Type B pancreatic cell (in vitro differentiated cells): ENCODE data around the gene TYR. TPM values are rescaled to one million over a fixed set of nuclear protein-coding genes. Genes with fewer than 3 reads are reported as not detected.

Experiments
- DNase-seq: peaks from one replicate; pipeline ENCODE4 v3.0.0; 2021; ENCODE audit warnings: mixed read lengths; ENCODE audit not compliant: unreplicated experiment; ENCODE audit errors: extremely low spot score
- H3K27ac Mint-ChIP-seq: 2 replicates; pipeline ENCODE4 v1.8.0; 2021; ENCODE audit warnings: mild to moderate bottlenecking, mixed read lengths
- H3K27me3 Mint-ChIP-seq: 2 replicates; pipeline ENCODE4 v1.8.0; 2021; ENCODE audit warnings: mixed read lengths
- H3K36me3 Mint-ChIP-seq: 2 replicates; pipeline ENCODE4 v1.8.0; 2021; ENCODE audit warnings: mixed read lengths
- H3K4me1 Mint-ChIP-seq: one replicate; pipeline ENCODE4 v1.8.0; 2021; ENCODE audit warnings: mixed read lengths; ENCODE audit not compliant: unreplicated experiment
- H3K4me3 Mint-ChIP-seq: 2 replicates; pipeline ENCODE4 v1.8.0; 2021; ENCODE audit warnings: mild to moderate bottlenecking, mixed read lengths
- H3K9me3 Mint-ChIP-seq: 2 replicates; pipeline ENCODE4 v1.8.0; 2021; ENCODE audit warnings: mixed read lengths
- total RNA-seq: library from RNA; stranded (reverse); gene quantifications from 2 replicates; pipeline ENCODE4 v1.2.1, GENCODE V29; 2021; ENCODE audit warnings: low replicate concordance
- TF ChIP-seq, protein P1 (sequence below): fragments of 200-600 bp; sonication (generic); conservative IDR thresholded peaks from 2 replicates; pipeline ENCODE4 v1.5.0; 2021; ENCODE audit warnings: antibody characterized with exemption, mild to moderate bottlenecking

Gene TYR
- total RNA-seq, 1 donor from 2014 or later = 6.2 TPM

DNA sequence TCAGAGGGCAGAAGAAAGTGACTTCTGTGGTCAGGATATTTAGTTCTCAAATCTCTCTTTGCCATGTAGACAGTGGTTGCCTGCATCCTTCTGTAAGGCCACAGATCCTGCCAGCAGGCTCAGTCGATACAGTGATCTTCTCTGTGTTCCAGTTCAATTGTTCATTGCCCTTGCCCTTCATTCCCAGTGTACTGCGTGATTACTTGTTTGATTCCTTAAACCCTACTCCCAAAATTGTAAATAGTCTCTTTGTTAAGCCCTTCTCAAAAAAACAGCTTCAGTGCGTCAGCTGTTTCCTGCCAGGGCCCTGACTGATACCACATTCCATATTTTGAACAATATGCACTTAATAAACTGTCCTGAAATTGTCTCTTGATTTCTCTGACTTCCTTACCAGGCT lies 9.3 kb upstream of the TYR start:
- Mint-ChIP-seq H3K4me3 (no peak overlapping the region), H3K9me3 (no peaks in the 10 kb centered on the region), H3K27me3 (no peaks in the 10 kb centered on the region), H3K27ac (no peak overlapping the region), H3K4me1 (no peaks in the 10 kb centered on the region), H3K36me3 (no peaks in the 10 kb centered on the region)
- TF ChIP-seq, protein P1, sequence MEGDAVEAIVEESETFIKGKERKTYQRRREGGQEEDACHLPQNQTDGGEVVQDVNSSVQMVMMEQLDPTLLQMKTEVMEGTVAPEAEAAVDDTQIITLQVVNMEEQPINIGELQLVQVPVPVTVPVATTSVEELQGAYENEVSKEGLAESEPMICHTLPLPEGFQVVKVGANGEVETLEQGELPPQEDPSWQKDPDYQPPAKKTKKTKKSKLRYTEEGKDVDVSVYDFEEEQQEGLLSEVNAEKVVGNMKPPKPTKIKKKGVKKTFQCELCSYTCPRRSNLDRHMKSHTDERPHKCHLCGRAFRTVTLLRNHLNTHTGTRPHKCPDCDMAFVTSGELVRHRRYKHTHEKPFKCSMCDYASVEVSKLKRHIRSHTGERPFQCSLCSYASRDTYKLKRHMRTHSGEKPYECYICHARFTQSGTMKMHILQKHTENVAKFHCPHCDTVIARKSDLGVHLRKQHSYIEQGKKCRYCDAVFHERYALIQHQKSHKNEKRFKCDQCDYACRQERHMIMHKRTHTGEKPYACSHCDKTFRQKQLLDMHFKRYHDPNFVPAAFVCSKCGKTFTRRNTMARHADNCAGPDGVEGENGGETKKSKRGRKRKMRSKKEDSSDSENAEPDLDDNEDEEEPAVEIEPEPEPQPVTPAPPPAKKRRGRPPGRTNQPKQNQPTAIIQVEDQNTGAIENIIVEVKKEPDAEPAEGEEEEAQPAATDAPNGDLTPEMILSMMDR = no peak
- no peak for DNase-seq

GRCh38 chr11:89175796-89176195 lies 1.9 kb upstream of the TYR start:
- no peak overlapping the region for H3K27ac Mint-ChIP-seq
- no peaks in the 10 kb centered on the region for H3K36me3 Mint-ChIP-seq
- H3K4me1 Mint-ChIP-seq = no peaks in the 10 kb centered on the region
- no peak overlapping the region for H3K4me3 Mint-ChIP-seq
- DNase-seq = no peak
- TF ChIP-seq, protein P1 = no peak
- no peaks in the 10 kb centered on the region for H3K9me3 Mint-ChIP-seq
- H3K27me3 Mint-ChIP-seq = no peaks in the 10 kb centered on the region

DNA sequence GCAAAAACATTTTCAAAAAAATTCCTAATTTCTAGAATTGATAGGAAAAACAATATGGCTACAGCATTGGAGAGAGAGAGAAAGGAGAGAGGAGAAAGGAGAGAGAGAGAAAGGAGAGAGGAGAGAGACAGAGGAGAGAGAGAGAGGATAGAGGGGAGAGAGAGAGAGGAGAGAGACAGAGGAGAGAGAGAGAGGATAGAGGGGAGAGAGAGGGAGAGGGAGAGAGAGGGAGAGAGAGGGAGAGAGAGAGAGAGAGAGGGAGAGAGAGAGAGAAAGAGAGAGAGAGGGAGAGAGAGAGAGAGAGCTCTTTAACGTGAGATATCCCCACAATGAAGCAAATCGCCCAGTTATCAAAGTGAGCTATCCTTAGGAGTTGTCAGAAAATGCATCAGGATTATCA lies 737 bp upstream of the TYR start:
- TF ChIP-seq, protein P1 = no peak

GRCh38 chr11:89181111-89181510 lies 3.4 kb downstream of the TYR start:
- Mint-ChIP-seq H3K4me1 (no peaks in the 10 kb centered on the region), H3K4me3 (no peak overlapping the region), H3K9me3 (no peaks in the 10 kb centered on the region), H3K27me3 (no peaks in the 10 kb centered on the region), H3K27ac (no peak overlapping the region), H3K36me3 (no peaks in the 10 kb centered on the region)
- DNase-seq = no peak
- TF ChIP-seq, protein P1 = no peak

More for the DNA sequence above, 737 bp upstream of the TYR start:
- DNase-seq = no peak
- Mint-ChIP-seq H3K9me3 (no peaks in the 10 kb centered on the region), H3K27me3 (no peaks in the 10 kb centered on the region), H3K4me3 (no peak overlapping the region), H3K27ac (no peak overlapping the region), H3K36me3 (no peaks in the 10 kb centered on the region), H3K4me1 (no peaks in the 10 kb centered on the region)

GRCh38 chr11:89182773-89183518 lies 5.3 kb downstream of the TYR start:
- DNase-seq = no peak
- Mint-ChIP-seq H3K4me1 (no peaks in the 10 kb centered on the region), H3K4me3 (no peak overlapping the region), H3K27ac (no peak overlapping the region), H3K9me3 (no peaks in the 10 kb centered on the region), H3K27me3 (no peaks in the 10 kb centered on the region), H3K36me3 (no peaks in the 10 kb centered on the region)
- TF ChIP-seq, protein P1 = no peak
